Measurements from ENCODE around the gene RNF4.
"Not testable (repeated sequence)": the region's sequence is repeated elsewhere in the genome, so short reads cannot be mapped to it uniquely, and the experiment has no call there.

RNF4 gene

DNA sequence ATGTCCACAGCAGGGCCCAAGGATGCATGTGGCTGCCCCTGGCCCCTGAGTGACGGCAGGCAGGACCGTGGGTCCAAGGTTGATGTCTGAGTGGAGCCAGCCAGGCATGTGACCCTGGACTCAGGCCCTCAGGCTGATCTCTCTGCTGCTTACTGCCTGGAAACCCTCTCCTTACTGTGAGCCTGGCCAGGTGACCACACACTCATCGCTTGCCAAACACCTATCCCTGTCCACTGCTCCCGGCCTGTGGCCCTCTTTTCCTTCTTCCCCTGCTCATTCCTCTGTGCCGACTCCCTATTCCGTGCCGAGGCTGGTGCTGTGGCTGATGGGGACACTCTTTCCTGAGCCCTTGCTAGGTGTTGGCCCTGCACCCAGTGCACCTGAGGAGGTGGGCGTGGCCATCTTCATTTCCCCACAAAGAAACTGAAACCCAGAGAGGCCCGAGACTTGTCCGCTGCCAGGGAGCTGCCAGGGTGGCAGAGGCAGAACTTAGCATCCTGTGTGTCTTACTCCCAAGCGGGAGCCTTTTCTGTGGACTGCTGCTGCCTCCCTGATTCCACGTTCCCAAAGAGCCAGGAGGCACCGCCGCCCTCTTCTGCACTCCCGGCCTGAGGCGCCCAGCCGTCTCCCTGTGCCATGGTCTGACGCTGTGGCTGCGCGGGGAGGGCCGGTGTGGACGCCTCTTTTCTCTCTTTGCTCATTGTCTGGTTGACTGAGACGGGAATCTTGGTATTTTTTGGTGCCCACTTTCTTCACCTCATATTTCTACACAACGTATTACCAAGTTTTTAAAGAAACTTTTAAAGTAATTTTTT, 11.2 kb upstream of the RNF4 start:
- DNase-seq (ENCODE audit: low read depth): no peak

- DNase-seq (ENCODE audit: low read depth): no peak
Measured at GRCh38 chr4:2458546-2459491, 10.1 kb upstream of the RNF4 start.

- no peak for DNase-seq (ENCODE audit: low read depth)
Measured at GRCh38 chr4:2459589-2460349, 9.1 kb upstream of the RNF4 start.

DNA sequence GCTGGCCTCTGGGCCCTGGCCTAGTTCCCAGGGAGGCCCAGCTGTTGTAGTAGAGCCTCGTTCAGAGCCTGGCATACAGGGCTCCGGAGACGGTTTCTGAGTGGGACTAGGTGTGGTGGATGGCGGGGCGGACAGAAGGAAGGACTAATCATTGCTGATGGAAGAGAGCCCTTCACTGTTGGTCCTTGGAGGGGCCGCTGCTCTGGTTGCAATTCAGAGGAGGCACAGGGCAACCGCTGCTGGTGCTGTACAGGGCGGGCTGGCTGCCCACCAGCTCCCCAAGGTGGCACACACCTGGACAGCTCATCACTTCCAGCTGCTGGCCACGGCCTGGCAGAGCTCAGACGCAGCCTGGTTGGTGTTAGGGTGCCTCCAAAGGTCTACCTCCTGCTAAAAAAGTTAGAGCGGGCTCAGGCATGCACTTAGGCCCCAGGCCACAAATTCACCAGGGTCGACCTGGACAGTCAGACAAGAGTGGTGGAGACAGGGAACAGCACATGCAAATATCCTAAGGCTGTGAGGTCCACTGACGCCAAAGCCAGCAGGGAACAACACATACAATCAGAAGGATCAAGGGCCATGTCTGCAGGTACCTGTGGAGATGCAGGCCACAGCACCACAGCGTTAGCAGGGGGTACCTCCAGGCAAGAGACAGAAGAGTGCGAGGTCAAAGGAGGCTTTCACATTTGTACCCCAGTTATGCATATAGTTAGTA, 7.5 kb upstream of the RNF4 start:
- no peak for DNase-seq (ENCODE audit: low read depth)

DNA sequence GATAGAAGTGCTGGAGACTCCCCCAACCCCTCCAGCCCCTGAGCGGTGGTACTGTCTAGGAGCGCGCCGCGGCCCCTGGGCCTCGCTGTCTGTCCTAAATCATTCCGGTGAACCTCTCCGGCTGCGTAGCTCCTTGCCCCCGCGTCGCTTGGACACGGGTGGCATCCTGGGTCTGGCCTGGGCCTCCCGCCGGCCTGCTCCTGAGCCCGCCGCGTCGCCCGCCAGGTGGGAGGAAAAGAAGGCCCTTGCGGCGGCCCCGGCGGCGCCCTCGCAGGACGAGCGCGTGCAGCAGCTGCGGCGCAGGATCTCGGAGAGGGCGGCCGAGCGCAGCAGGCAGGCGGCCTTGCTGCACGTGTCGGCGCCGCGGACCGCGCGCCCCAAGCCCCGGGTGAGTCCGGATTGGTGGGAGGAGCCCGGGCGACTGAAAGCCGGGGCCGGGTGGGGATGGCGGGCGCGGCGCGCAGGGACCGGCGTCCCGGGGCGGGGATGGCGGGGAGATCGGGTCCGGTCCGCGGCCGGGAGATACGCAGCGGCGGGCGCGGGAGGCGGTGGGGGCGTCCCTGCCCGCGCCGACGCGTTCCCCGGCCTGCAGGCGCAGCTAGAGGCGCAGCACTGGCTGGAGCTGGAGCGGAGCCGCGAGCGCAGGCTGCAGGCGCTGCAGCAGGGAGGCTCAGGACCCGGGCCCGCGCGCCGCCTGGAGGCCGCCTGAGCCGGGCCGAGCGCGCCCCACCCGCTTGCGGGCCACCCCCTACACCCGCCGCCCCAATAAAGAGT, 6.5 kb upstream of the RNF4 start:
- DNase-seq (ENCODE audit: low read depth): peak; percentile 63

DNA sequence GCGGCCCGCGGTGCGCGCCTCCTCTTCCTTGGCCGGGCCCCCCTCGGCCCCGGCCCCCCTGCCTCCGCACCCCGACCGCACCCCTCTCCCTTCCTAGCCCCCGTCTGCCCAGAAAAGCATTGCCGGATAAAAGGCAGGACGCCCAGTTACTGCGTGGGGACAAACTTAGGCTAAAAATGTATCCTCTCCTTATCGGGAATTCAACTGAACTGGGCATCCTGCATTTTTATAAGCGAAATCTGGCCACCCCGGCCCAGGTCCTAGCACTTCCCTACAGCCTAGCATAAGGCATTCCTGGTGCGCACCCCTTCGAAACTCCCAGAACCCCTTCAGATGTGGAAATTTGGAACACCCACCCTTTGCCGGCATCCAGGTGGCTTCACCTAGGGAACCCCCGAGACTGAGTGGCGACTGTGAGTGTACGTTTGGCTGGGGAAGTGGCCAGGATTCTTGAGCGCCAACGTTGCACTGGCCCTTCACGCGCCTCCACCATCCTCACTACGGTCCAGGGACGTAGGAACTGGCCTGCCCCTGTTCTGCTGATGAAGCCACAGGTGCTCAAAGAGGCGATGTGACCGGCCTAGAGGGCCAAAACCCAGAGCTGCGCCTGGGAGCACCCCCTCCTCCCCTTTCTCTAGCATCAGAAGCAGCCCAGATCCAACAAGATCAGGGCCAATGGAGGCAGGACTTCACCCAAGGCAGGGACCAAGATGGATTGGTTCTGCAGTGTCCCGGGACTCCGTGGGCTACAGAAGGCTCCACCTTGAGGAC, 5.7 kb upstream of the RNF4 start:
- no peak for DNase-seq (ENCODE audit: low read depth)

DNA sequence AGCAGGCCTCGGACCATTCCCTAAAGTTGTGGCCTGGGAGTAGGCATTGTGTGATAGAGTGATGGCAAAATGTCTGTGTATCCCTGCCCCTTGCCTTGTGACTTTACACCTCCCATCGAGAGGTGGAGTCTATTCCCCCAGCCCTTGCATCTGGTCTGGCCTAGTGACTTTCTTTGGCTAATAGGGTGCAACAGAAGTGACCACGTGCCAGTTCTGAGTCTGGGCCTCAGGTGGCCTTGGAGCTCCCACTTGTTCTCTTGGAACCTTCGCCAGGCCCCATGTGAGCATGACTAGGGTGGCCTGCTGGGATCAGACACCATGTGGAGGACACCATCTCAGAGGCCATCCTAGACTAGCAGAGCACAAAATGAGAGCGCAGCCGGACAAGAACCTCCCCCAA, 3.9 kb upstream of the RNF4 start:
- no peak for DNase-seq (ENCODE audit: low read depth)

DNA sequence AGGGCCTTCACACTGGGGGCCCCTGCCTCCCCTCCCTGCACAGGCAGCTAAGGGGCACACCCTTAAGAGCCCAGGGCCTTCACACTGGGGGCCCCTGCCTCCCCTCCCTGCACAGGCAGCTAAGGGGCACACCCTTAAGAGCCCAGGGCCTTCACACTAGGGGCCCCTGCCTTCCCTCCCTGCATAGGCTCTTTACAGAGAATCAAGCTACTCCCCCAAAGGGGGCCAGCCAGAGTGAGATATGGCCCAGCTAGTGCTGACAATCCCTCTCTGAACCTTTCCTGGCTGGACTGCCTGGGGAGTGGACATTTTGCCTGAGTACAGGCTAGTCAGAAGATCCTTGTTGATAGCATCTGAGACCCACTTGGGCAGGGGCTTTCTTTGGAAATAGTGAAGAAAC, 3.4 kb upstream of the RNF4 start:
- DNase-seq (ENCODE audit: low read depth): not testable (repeated sequence)

- peak; percentile 19 for DNase-seq (ENCODE audit: low read depth)
Measured at GRCh38 chr4:2469192-2469984, 482 bp downstream of the RNF4 start.

DNA sequence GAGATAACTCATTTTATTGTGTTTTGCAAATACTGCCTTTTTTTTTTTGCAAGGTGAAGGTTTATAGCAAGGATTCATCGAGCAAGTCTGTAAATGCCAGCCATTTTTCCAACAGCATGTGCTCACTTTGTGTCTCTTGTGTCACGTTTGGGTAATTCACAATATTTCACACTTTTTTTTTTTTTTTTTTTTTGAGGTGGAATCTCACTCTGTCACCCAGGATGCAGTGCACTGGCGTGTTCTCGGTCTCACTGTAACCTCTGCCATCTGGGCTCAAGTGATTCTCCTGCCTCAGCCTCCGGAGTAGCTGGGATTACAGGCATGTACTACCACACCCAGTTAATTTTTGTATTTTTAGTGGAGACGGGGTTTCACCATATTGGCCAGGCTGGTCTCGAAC, 1.9 kb downstream of the RNF4 start:
- DNase-seq (ENCODE audit: low read depth): no peak

GRCh38 chr4:2472187-2472586, 3.3 kb downstream of the RNF4 start:
- DNase-seq (ENCODE audit: low read depth): peak; percentile 70

GRCh38 chr4:2478229-2478628, 9.3 kb downstream of the RNF4 start:
- DNase-seq (ENCODE audit: low read depth): no peak

GRCh38 chr4:2480649-2481048, 11.7 kb downstream of the RNF4 start:
- no peak for DNase-seq (ENCODE audit: low read depth)

- DNase-seq (ENCODE audit: low read depth): no peak
Measured at GRCh38 chr4:2482192-2482591, 13.3 kb downstream of the RNF4 start.

GRCh38 chr4:2482693-2483092, 13.8 kb downstream of the RNF4 start:
- peak; percentile 67 for DNase-seq (ENCODE audit: low read depth)

GRCh38 chr4:2483237-2483636, 14.3 kb downstream of the RNF4 start:
- no peak for DNase-seq (ENCODE audit: low read depth)

- DNase-seq (ENCODE audit: low read depth): no peak
Measured at GRCh38 chr4:2484185-2484584, 15.3 kb downstream of the RNF4 start.

- DNase-seq (ENCODE audit: low read depth): no peak
Measured at GRCh38 chr4:2484993-2485392, 16.1 kb downstream of the RNF4 start.

DNA sequence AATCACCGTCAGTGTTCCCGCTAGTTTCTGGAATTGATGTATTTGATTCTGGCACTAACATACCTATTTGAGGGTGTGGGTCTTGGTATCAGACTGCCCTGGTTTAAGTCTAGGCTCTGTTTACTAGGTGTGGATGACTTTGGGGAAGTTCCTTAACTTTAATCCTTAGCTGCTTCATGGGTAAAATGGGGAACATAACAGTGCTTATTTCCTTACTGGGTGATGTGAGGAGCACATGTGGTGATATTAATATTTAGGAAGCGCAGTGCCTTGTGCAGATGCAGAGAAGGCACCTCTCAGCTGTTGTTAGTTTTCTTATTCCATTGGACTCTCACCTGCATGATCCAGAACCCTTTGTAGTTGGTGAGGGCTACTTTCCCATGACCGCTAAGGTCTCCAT, 17.1 kb downstream of the RNF4 start:
- DNase-seq (ENCODE audit: low read depth): no peak
